Mononuclear cell (primary cell): Measurements from ENCODE around the gene NLK. TPM values are rescaled to one million over a fixed set of nuclear protein-coding genes. Genes with fewer than 3 reads are reported as not detected.
"Not testable (repeated sequence)": the region's sequence is repeated elsewhere in the genome, so short reads cannot be mapped to it uniquely, and the experiment has no call there.

ENCODE experiments used
- H3K27me3 ChIP-seq: 2 replicates; pipeline ENCODE4 v1.6.0; 2011; ENCODE audit warnings: low read length, control low read depth; ENCODE audit not compliant: insufficient read depth
- H3K4me1 ChIP-seq: 2 replicates; pipeline ENCODE4 v1.5.1; 2011; ENCODE audit warnings: mild to moderate bottlenecking, low read length, control low read depth; ENCODE audit not compliant: insufficient read depth
- H3K4me3 ChIP-seq: 2 replicates; pipeline ENCODE4 v1.5.1; 2011; ENCODE audit warnings: mild to moderate bottlenecking, low read length, moderate library complexity
- H3K9me3 ChIP-seq: 2 replicates; pipeline ENCODE4 v1.5.1; 2011; ENCODE audit warnings: low read depth, mild to moderate bottlenecking, control low read depth, low read length
- total RNA-seq: library from RNA; depleted of rRNA; stranded (reverse); fragments of >200 nt; gene quantifications from one replicate; pipeline ENCODE4 v1.2.3, GENCODE V29; 2012

NLK gene
- total RNA-seq, 1 donor: 17.1 TPM

GRCh38 chr17:28127196-28127595 is 84.7 kb downstream of the NLK start:
- H3K27me3 ChIP-seq: no peaks in the 10 kb centered on the region

GRCh38 chr17:28128779-28129178 is 86.3 kb downstream of the NLK start:
- no peaks in the 10 kb centered on the region for H3K9me3 ChIP-seq
- H3K4me3 ChIP-seq: no peak overlapping the region
- no peaks in the 10 kb centered on the region for H3K4me1 ChIP-seq
- H3K27me3 ChIP-seq: no peaks in the 10 kb centered on the region

More at GRCh38 chr17:28127196-28127595, 84.7 kb downstream of the NLK start:
- Histone ChIP-seq H3K9me3 (no peaks in the 10 kb centered on the region), H3K4me3 (no peak overlapping the region), H3K4me1 (no peaks in the 10 kb centered on the region)

- Histone ChIP-seq H3K9me3 (no peaks in the 10 kb centered on the region), H3K27me3 (no peaks in the 10 kb centered on the region), H3K4me3 (no peak overlapping the region)
Measured at GRCh38 chr17:28130472-28130871, 88.0 kb downstream of the NLK start.

GRCh38 chr17:28131599-28131998 is 89.1 kb downstream of the NLK start:
- H3K4me3 ChIP-seq: no peak overlapping the region
- H3K9me3 ChIP-seq: no peaks in the 10 kb centered on the region
- no peaks in the 10 kb centered on the region for H3K4me1 ChIP-seq
- no peaks in the 10 kb centered on the region for H3K27me3 ChIP-seq

More at GRCh38 chr17:28130472-28130871, 88.0 kb downstream of the NLK start:
- no peaks in the 10 kb centered on the region for H3K4me1 ChIP-seq

- Histone ChIP-seq H3K4me3 (no peak overlapping the region), H3K9me3 (no peaks in the 10 kb centered on the region)
Measured at GRCh38 chr17:28133562-28133970, 91.1 kb downstream of the NLK start.

GRCh38 chr17:28136923-28137322 is 94.4 kb downstream of the NLK start:
- Histone ChIP-seq H3K27me3 (no peaks in the 10 kb centered on the region), H3K9me3 (no peaks in the 10 kb centered on the region), H3K4me3 (no peak overlapping the region), H3K4me1 (no peaks in the 10 kb centered on the region)

More at GRCh38 chr17:28133562-28133970, 91.1 kb downstream of the NLK start:
- H3K27me3 ChIP-seq: no peaks in the 10 kb centered on the region
- H3K4me1 ChIP-seq: no peaks in the 10 kb centered on the region

GRCh38 chr17:28139822-28140221 is 97.3 kb downstream of the NLK start:
- no peak overlapping the region for H3K4me3 ChIP-seq
- no peaks in the 10 kb centered on the region for H3K9me3 ChIP-seq
- H3K4me1 ChIP-seq: no peaks in the 10 kb centered on the region
- no peaks in the 10 kb centered on the region for H3K27me3 ChIP-seq

GRCh38 chr17:28141313-28141712 is 98.8 kb downstream of the NLK start:
- Histone ChIP-seq H3K9me3 (no peaks in the 10 kb centered on the region), H3K4me1 (no peaks in the 10 kb centered on the region), H3K27me3 (no peaks in the 10 kb centered on the region), H3K4me3 (no peak overlapping the region)

GRCh38 chr17:28141773-28142172 is 99.3 kb downstream of the NLK start:
- Histone ChIP-seq H3K27me3 (no peaks in the 10 kb centered on the region), H3K4me3 (no peak overlapping the region), H3K9me3 (no peaks in the 10 kb centered on the region), H3K4me1 (no peaks in the 10 kb centered on the region)

- no peaks in the 10 kb centered on the region for H3K27me3 ChIP-seq
- H3K9me3 ChIP-seq: no peaks in the 10 kb centered on the region
Measured at GRCh38 chr17:28142305-28142704, 99.8 kb downstream of the NLK start.

GRCh38 chr17:28144019-28144418 is 101.5 kb downstream of the NLK start:
- Histone ChIP-seq H3K9me3 (no peaks in the 10 kb centered on the region), H3K27me3 (no peaks in the 10 kb centered on the region), H3K4me3 (no peak overlapping the region), H3K4me1 (no peaks in the 10 kb centered on the region)

More at GRCh38 chr17:28142305-28142704, 99.8 kb downstream of the NLK start:
- Histone ChIP-seq H3K4me1 (no peaks in the 10 kb centered on the region), H3K4me3 (no peak overlapping the region)

- Histone ChIP-seq H3K4me3 (no peak overlapping the region), H3K9me3 (no peaks in the 10 kb centered on the region), H3K4me1 (no peaks in the 10 kb centered on the region), H3K27me3 (no peaks in the 10 kb centered on the region)
Measured at GRCh38 chr17:28145348-28145747, 102.9 kb downstream of the NLK start.

- H3K4me3 ChIP-seq: no peak overlapping the region
- H3K9me3 ChIP-seq: no peaks in the 10 kb centered on the region
- no peaks in the 10 kb centered on the region for H3K4me1 ChIP-seq
- no peaks in the 10 kb centered on the region for H3K27me3 ChIP-seq
Measured at GRCh38 chr17:28147017-28147416, 104.5 kb downstream of the NLK start.

- no peaks in the 10 kb centered on the region for H3K9me3 ChIP-seq
- no peaks in the 10 kb centered on the region for H3K4me1 ChIP-seq
- no peaks in the 10 kb centered on the region for H3K27me3 ChIP-seq
- no peak overlapping the region for H3K4me3 ChIP-seq
Measured at GRCh38 chr17:28151001-28151400, 108.5 kb downstream of the NLK start.

GRCh38 chr17:28154214-28154613 is 111.7 kb downstream of the NLK start:
- Histone ChIP-seq H3K9me3 (no peaks in the 10 kb centered on the region), H3K27me3 (no peaks in the 10 kb centered on the region), H3K4me3 (no peak overlapping the region), H3K4me1 (no peaks in the 10 kb centered on the region)

GRCh38 chr17:28155405-28155804 is 112.9 kb downstream of the NLK start:
- not testable (repeated sequence) for H3K4me1 ChIP-seq, H3K27me3 ChIP-seq, H3K9me3 ChIP-seq, H3K4me3 ChIP-seq
